Keratinocyte (primary cell): ENCODE data around the gene LATS2. TPM values are rescaled to one million over a fixed set of nuclear protein-coding genes. Genes with fewer than 3 reads are reported as not detected.

Experiments used
- DNase-seq: peaks from one replicate; pipeline ENCODE4 v3.0.0-alpha.2; 2011; ENCODE audit warnings: low read depth, missing footprints, low spot score
- FAIRE-seq: peaks from 2 replicates; lab custom pipeline; 2011; peaks lifted over from hg19 to GRCh38; lab: Jason Lieb, UNC
- H2AFZ ChIP-seq: 2 replicates; pipeline ENCODE4 v1.6.0; 2012; ENCODE audit warnings: low read length, control low read depth, inconsistent platforms; ENCODE audit not compliant: control insufficient read depth
- H3K27ac ChIP-seq: 2 replicates; pipeline ENCODE4 v1.5.1; 2011; ENCODE audit warnings: low read length; ENCODE audit not compliant: control insufficient read depth, insufficient read depth
- H3K27me3 ChIP-seq: 3 replicates; pipeline ENCODE4 v1.6.0; 2011; ENCODE audit warnings: low read length; ENCODE audit not compliant: control insufficient read depth, insufficient read depth; ENCODE audit errors: extremely low read depth
- H3K36me3 ChIP-seq, 2 experiments: 2 replicates in 1 of 2; 3 replicates in 1 of 2; pipeline ENCODE4 v1.5.1; 2011; ENCODE audit warnings: low read length in 2 of 2, mild to moderate bottlenecking in 1 of 2; ENCODE audit not compliant: control insufficient read depth in 2 of 2, insufficient read depth in 2 of 2; ENCODE audit errors: extremely low read depth in 1 of 2
- H3K4me1 ChIP-seq: 3 replicates; pipeline ENCODE4 v1.5.1; 2011; ENCODE audit warnings: low read length; ENCODE audit not compliant: control insufficient read depth, insufficient read depth; ENCODE audit errors: extremely low read depth
- H3K4me2 ChIP-seq: 3 replicates; pipeline ENCODE4 v1.6.0; 2011; ENCODE audit warnings: low read depth, low read length; ENCODE audit not compliant: control insufficient read depth, insufficient read depth; ENCODE audit errors: extremely low read depth
- H3K4me3 ChIP-seq, 3 experiments: fragments of 200-600 bp in 1 of 3; sonication (generic) in 1 of 3; 2 replicates in 2 of 3; 3 replicates in 1 of 3; pipeline ENCODE4 v1.5.1; 2011 to 2016; ENCODE audit warnings: low read length in 3 of 3, mild to moderate bottlenecking in 3 of 3, control low read depth in 2 of 3, inconsistent platforms in 1 of 3, low read depth in 1 of 3, mixed read lengths in 1 of 3, mixed run types in 1 of 3, moderate library complexity in 1 of 3; ENCODE audit not compliant: control insufficient read depth in 2 of 3, insufficient read depth in 2 of 3; ENCODE audit errors: extremely low read depth in 1 of 3
- H3K79me2 ChIP-seq: 2 replicates; pipeline ENCODE4 v1.6.0; 2012; ENCODE audit warnings: low read length; ENCODE audit not compliant: control insufficient read depth, insufficient read depth
- H3K9ac ChIP-seq: 3 replicates; pipeline ENCODE4 v1.6.0; 2011; ENCODE audit warnings: low read length; ENCODE audit not compliant: control insufficient read depth, insufficient read depth; ENCODE audit errors: extremely low read depth
- H3K9me1 ChIP-seq: 3 replicates; pipeline ENCODE4 v1.6.0; 2011; ENCODE audit warnings: low read length; ENCODE audit not compliant: control insufficient read depth, insufficient read depth; ENCODE audit errors: extremely low read depth
- H3K9me3 ChIP-seq: 2 replicates; pipeline ENCODE4 v1.5.1; 2012; ENCODE audit warnings: low read depth, low read length; ENCODE audit not compliant: control insufficient read depth
- H4K20me1 ChIP-seq: 3 replicates; pipeline ENCODE4 v1.6.0; 2011; ENCODE audit warnings: low read length; ENCODE audit not compliant: control insufficient read depth, insufficient read depth; ENCODE audit errors: extremely low read depth
- EZH2 ChIP-seq: IDR thresholded peaks from one replicate; pipeline ENCODE4 v1.6.1; 2012; ENCODE audit warnings: inconsistent platforms, mild to moderate bottlenecking, low read length, moderate library complexity
- dilution Hi-C: fragments of 300-500 bp; cut with MboI; formaldehyde crosslinking; loops from one replicate; pipeline ENCODE4 v1.7.0; 2020; ENCODE audit warnings: low sequenced_read_pairs; ENCODE audit not compliant: extremely low pct_ligation_motif_present
- polyA plus RNA-seq, 5 experiments: library from polyadenylated mRNA; depleted of rRNA in 3 of 5; stranded (reverse) in 3 of 5; stranded (forward) in 1 of 5; unstranded in 1 of 5; fragments of >200 nt; gene quantifications; 1 replicate in 1 of 5; 2 replicates in 3 of 5; 3 replicates in 1 of 5; pipeline versions ENCODE4 v1.2.1 to v1.2.3, GENCODE V29; 2011 to 2012; ENCODE audit warnings: missing spikeins in 2 of 5, low read depth in 1 of 5, low replicate concordance in 1 of 5
- TF ChIP-seq, protein P1 (sequence below), 3 experiments: IDR thresholded peaks in 1 of 3; conservative IDR thresholded peaks in 1 of 3; optimal IDR thresholded peaks in 1 of 3; 2 replicates in 2 of 3; 3 replicates in 1 of 3; pipeline versions ENCODE3 to v1.5.1; 2011; ENCODE audit warnings: low read length in 3 of 3, mild to moderate bottlenecking in 3 of 3, moderate library complexity in 2 of 3, control low read depth in 1 of 3, inconsistent platforms in 1 of 3; ENCODE audit not compliant: insufficient read depth in 2 of 3; ENCODE audit errors: extremely low read depth in 1 of 3

The LATS2 gene
- polyA plus RNA-seq, 1 donor (not counting 4 experiments of a cell fraction or from before 2014, with no cell fraction given), result 6.7 TPM

DNA sequence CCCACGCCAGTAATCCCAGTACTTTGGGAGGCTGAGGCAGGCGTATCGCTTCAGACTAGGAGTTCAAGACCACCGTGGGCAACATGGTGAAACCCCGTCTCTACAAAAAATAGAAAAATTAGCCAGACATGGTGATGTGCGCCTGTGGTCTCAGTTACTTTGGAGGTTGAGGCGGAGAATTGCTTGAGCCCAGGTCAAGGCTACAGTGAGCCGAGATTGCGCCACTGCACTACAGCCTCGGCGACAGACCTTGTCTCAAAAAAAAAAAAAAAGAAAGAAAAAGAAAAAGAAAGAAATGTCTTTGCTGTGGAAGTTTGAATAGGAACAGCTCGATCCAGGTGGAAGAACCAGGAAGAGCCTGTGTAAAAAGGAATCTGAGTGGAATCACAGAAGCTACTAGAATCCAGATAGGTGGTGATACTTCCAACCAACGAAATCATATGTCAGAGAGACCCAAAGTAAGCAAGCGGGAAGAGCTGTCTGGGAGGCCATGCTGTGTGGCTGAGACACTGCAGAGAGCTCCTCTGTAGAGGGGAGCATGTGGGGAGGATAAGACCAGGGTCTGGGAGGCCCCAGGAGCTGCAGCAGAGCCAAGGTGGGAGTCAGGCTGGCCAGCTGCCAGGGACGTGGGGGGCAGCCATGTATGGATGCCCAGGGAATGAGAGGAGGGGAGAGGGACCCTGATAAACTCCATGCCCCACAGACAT lies 21.1 kb downstream of the LATS2 start:
- no peaks in the 10 kb centered on the region for H3K9me3 ChIP-seq

DNA sequence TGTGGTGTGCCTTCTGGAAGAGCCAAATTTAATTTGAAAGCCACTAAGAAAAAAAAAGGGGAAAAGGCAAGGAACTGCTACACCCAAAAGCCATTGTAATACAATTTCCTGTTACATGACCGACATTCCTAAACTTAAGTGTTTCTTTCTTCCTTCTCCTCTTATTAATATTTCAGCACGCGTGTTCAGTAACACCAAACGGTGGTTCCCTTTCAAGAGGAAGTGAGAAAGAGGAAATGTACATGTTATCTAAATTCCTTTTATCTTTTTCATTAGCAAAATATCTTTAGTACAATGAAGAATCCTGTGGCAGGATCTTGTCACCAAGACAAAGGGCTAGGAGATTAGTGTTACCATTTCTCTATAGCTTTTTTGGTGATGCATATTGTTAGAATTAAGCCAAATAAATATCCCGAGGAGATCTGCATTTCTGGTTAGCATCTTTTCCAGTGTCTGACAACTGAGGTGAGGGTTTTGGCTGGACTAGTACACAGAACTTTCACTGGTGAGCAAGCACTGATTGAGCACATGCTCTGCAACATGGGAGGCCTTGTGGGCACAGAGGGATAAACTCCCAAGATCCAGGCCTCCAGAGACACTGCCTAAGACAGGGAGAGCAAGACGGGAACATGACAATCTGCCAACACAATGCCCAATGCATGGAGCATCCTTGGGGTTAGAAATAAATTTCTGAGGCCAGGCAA lies 22.1 kb downstream of the LATS2 start:
- H3K4me2 ChIP-seq, result no peak overlapping the region
- no peak for TF ChIP-seq EZH2
- DNase-seq (no peak), FAIRE-seq (no peak)
- H3K36me3 ChIP-seq, result peaks cover 0 to 4% of the 10 kb centered on the region in 2 experiments
- peaks cover 89% of the 10 kb centered on the region for H3K79me2 ChIP-seq
- dilution Hi-C loops, result no loop called here
- no peak overlapping the region for H2AFZ ChIP-seq
- H3K9ac ChIP-seq, result no peak overlapping the region
- H3K27me3 ChIP-seq, result no peaks in the 10 kb centered on the region
- H3K4me1 ChIP-seq, result peaks cover 10% of the 10 kb centered on the region
- no peak overlapping the region for H3K27ac ChIP-seq
- no peak overlapping the region for H3K4me3 ChIP-seq
- H4K20me1 ChIP-seq, result peaks cover 10% of the 10 kb centered on the region
- no peaks in the 10 kb centered on the region for H3K9me1 ChIP-seq
- H3K9me3 ChIP-seq, result no peaks in the 10 kb centered on the region

More for the DNA sequence above, 21.1 kb downstream of the LATS2 start:
- H3K4me3 ChIP-seq, result no peak overlapping the region
- H3K9me1 ChIP-seq, result no peaks in the 10 kb centered on the region
- H3K4me2 ChIP-seq, result no peak overlapping the region
- no peaks in the 10 kb centered on the region for H3K27me3 ChIP-seq
- peaks cover 8% of the 10 kb centered on the region for H3K4me1 ChIP-seq
- H4K20me1 ChIP-seq, result peaks cover 7% of the 10 kb centered on the region
- TF ChIP-seq EZH2, result no peak
- TF ChIP-seq, protein P1, sequence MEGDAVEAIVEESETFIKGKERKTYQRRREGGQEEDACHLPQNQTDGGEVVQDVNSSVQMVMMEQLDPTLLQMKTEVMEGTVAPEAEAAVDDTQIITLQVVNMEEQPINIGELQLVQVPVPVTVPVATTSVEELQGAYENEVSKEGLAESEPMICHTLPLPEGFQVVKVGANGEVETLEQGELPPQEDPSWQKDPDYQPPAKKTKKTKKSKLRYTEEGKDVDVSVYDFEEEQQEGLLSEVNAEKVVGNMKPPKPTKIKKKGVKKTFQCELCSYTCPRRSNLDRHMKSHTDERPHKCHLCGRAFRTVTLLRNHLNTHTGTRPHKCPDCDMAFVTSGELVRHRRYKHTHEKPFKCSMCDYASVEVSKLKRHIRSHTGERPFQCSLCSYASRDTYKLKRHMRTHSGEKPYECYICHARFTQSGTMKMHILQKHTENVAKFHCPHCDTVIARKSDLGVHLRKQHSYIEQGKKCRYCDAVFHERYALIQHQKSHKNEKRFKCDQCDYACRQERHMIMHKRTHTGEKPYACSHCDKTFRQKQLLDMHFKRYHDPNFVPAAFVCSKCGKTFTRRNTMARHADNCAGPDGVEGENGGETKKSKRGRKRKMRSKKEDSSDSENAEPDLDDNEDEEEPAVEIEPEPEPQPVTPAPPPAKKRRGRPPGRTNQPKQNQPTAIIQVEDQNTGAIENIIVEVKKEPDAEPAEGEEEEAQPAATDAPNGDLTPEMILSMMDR (optimal IDR thresholded peaks at IDR 0.05 in 1 of 3, IDR thresholded peaks at IDR 0.05 in 1 of 3, conservative IDR thresholded peaks at IDR 0.05 in 1 of 3; ENCODE audit: extremely low read depth in 1 of 3, insufficient read depth in 2 of 3, low read length in 3 of 3), result no peak
- dilution Hi-C loops, result no loop called here
- peaks cover 3 to 5% of the 10 kb centered on the region in 2 experiments for H3K36me3 ChIP-seq
- DNase-seq (no peak), FAIRE-seq (no peak)
- H3K27ac ChIP-seq, result no peak overlapping the region
- no peak overlapping the region for H3K9ac ChIP-seq
- peaks cover 91% of the 10 kb centered on the region for H3K79me2 ChIP-seq
- H2AFZ ChIP-seq, result no peak overlapping the region
